ENCODE data around the gene CASZ1.

- TF ChIP-seq CTCF (IDR thresholded peaks at IDR 0.05 in 8 of 11, conservative IDR thresholded peaks at IDR 0.05 in 3 of 11) (no peak), POLR2AphosphoS5 (IDR thresholded peaks at IDR 0.05) (no peak)
Observed at GRCh38 chr1:10655002-10655401, 141.4 kb downstream of the CASZ1 start.

Data from spleen (tissue), 7 donors.